Activated naive CD8-positive, alpha-beta T cell treated with anti-CD3 and anti-CD28 coated beads, Interleukin-2, amount 50 U/mL, for 24 hours (primary cell): ENCODE results near the gene VAMP8.
"Not testable (repeated sequence)": the region's sequence is repeated elsewhere in the genome, so short reads cannot be mapped to it uniquely, and the experiment has no call there.

Experiments
- ATAC-seq: fragments of 150-1000 bp; cut with Tn5 transposase; one replicate; pipeline ENCODE4 v1.10.0; 2021
- DNase-seq: peaks from one replicate; pipeline ENCODE4 v3.0.0; 2021
- H3K27ac Mint-ChIP-seq: one replicate; pipeline ENCODE4 v1.8.0; 2021; ENCODE audit warnings: mild to moderate bottlenecking, mixed read lengths
- H3K27me3 Mint-ChIP-seq: one replicate; pipeline ENCODE4 v1.8.0; 2021; ENCODE audit warnings: mixed read lengths
- H3K36me3 Mint-ChIP-seq: one replicate; pipeline ENCODE4 v1.8.0; 2021; ENCODE audit warnings: low read depth, mixed read lengths
- H3K4me1 Mint-ChIP-seq: one replicate; pipeline ENCODE4 v1.8.0; 2021; ENCODE audit warnings: mixed read lengths
- H3K4me3 Mint-ChIP-seq: one replicate; pipeline ENCODE4 v1.8.0; 2021; ENCODE audit warnings: mild to moderate bottlenecking, moderate library complexity, mixed read lengths
- H3K9me3 Mint-ChIP-seq: one replicate; pipeline ENCODE4 v1.8.0; 2021; ENCODE audit warnings: mixed read lengths

Gene VAMP8

DNA sequence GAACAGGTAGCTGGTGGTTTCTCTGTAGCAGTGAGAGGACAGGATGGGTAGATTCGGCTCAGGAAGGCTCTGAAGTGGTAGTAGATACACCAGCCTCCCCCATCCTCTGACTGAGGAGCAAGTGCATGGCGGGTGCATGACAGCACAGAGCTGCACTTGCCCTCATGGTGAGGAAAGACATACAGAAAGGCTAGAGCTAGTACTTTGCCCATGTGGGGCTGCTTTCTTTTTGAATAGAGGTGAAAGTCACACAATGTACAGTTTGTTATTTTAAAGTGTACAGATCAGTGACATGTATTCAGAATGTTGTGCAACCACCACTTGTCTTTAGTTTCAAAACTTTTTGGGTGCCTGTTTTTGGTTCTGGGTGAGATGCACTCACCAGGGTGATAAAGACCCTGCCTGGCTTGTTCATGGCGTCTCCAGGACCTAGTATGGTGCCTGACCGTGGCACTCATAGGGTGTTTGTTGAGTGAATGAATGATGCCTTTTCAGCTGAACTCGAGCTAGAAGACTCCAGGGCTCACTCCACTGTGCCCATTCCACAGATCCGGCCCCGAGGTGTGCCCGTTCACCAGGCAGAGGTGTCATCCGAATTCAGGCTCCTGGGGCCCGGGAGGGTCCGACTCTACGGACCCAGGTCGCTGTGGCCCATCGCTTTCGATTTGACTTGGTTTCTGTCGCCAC, 6.4 kb downstream of the VAMP8 start:
- no peak for DNase-seq
- peak overlapping the region; percentile 84 for H3K4me3 Mint-ChIP-seq
- peak overlapping the region; percentile 87 for H3K27ac Mint-ChIP-seq
- peak; percentile 1 for ATAC-seq
- H3K4me1 Mint-ChIP-seq = peaks cover 50% of the 10 kb centered on the region
- H3K36me3 Mint-ChIP-seq = peaks cover 9% of the 10 kb centered on the region
- H3K27me3 Mint-ChIP-seq = no peaks in the 10 kb centered on the region
- H3K9me3 Mint-ChIP-seq = no peaks in the 10 kb centered on the region

DNA sequence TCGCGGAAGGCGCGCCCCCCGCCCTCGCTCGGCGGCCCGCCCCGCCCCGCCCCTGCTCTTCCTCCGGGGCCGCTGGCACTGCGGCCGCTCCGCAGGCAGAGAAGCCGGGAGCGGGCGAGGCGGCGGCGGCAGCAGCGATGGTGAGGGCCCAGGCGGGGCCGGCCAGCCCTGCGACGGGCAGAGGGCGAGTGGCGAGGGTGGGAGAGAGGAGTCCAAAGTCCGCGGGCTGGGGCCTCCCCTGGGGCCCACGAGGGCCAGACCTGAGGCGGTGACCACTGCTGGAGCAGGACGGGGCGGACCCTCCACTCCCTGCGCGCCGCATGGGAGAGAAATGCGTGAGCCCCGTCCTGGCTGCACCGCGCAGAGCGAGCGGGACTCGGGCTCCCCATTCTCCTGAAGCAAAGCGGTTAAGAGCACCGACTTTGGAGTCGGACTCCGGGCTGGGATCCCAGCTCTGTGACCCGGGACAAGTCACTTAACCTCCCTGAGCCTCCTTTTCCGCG, 7.0 kb downstream of the VAMP8 start, which contains the start of gene VAMP5:
Gene VAMP5 (plus strand): TSS at position 78 of the 503 bp plus-strand sequence. CDS start 60 bp downstream, at position 138.
- H3K4me1 Mint-ChIP-seq = peaks cover 44% of the 10 kb centered on the region

DNA sequence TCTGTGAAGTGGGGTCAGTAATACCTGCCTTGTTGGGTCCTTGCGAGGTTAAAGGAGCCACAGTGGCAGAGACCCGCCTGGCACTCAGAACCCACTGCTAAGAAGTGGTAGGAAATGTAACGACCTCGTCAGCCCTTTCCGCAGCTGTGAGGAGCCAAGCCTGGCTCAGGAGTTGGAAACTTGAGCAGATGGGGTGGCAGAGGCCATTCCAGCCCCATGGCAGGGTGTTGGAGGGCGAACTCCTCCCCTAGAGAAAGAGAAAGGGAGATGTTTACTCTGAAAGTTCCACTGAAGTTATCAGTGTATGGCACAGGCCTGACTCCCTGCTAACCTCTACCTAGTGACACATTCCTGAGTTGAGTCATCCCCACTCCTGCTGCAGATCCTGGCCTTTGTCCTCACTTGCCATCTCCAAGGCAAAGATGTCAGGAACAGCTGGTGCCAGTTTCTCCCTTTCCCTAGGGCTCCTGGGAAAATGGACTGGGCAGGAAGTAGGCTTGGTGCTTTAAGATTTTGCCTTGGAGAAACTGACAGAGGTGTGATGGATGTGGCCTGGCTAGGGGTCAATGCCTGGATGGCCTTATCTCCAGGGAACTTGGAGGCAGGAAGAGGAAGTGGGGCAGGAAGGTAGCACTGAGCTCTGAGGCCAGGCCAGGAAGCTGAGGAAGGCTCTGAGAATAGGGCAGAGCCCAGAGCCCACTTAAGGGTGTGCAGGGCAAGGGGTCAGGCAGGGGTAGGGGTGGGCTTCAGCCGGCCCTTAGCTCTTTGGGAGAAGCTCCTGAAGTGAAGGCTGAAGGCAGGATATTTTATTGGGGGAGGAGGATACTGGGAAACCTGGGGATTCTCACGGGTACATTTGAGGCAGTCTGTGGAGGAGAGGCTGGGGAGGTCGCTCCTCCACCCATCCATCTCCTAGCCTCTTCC, 7.7 kb downstream of the VAMP8 start:
- Mint-ChIP-seq H3K4me1 (peaks cover 41% of the 10 kb centered on the region), H3K4me3 (peak overlapping the region; percentile 84)
- DNase-seq = peak; percentile 22

More for the DNA sequence above, 7.0 kb downstream of the VAMP8 start, which contains the start of gene VAMP5:
- ATAC-seq = peak; percentile 37
- Mint-ChIP-seq H3K36me3 (peaks cover 7% of the 10 kb centered on the region), H3K9me3 (no peaks in the 10 kb centered on the region), H3K4me3 (peak within 1 kb of the TSS; percentile 84), H3K27ac (peak within 1 kb of the TSS; percentile 90), H3K27me3 (no peaks in the 10 kb centered on the region)
- peak; percentile 52 for DNase-seq

DNA sequence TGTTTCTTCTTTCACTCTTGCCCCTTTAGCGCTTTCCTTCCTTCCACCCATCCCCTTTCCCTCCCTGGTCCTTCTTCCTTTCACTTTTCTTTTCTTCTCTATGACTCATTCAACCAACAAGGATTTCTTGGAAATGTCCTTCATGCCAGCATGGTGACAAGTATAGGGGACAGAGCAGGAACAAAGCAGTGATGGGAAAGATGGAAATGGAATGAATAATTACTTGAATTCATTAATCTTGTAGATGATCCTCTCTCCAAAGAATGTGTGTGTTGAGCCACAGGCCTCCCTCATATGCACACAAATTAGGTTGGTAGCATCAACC, 8.4 kb downstream of the VAMP8 start:
- ATAC-seq (no peak), DNase-seq (no peak)
- Mint-ChIP-seq H3K4me1 (peaks cover 43% of the 10 kb centered on the region), H3K9me3 (no peaks in the 10 kb centered on the region), H3K36me3 (peaks cover 7% of the 10 kb centered on the region), H3K4me3 (peak overlapping the region; percentile 84), H3K27ac (peak overlapping the region; percentile 90), H3K27me3 (no peaks in the 10 kb centered on the region)

More for the DNA sequence above, 7.7 kb downstream of the VAMP8 start:
- Mint-ChIP-seq H3K36me3 (peaks cover 7% of the 10 kb centered on the region), H3K27me3 (no peaks in the 10 kb centered on the region), H3K27ac (peak overlapping the region; percentile 90), H3K9me3 (no peaks in the 10 kb centered on the region)
- ATAC-seq = peak; percentile 78

DNA sequence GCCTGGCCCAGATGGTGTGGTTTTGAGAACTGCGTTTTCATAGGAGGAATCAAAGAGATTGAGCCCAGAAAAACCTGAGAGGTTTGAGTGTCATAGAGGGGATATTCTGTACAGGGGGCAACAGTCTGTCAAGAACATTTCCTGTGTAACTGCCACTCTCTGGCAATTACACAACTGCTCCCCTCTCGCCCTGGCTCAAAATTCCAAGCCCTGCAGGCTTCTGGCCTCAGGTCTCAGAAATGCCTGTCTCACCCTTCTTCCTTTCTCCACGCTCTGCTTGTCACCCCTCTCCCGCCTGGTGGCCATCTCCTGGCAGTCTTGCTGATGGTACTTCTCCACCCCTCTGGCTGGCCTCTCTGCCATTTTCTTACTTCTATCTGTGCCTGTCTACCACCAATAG, 10.8 kb downstream of the VAMP8 start:
- Mint-ChIP-seq H3K36me3 (peaks cover 3% of the 10 kb centered on the region), H3K4me1 (peaks cover 35% of the 10 kb centered on the region), H3K27ac (no peak overlapping the region), H3K9me3 (no peaks in the 10 kb centered on the region), H3K27me3 (no peaks in the 10 kb centered on the region), H3K4me3 (no peak overlapping the region)
- no peak for ATAC-seq
- no peak for DNase-seq

DNA sequence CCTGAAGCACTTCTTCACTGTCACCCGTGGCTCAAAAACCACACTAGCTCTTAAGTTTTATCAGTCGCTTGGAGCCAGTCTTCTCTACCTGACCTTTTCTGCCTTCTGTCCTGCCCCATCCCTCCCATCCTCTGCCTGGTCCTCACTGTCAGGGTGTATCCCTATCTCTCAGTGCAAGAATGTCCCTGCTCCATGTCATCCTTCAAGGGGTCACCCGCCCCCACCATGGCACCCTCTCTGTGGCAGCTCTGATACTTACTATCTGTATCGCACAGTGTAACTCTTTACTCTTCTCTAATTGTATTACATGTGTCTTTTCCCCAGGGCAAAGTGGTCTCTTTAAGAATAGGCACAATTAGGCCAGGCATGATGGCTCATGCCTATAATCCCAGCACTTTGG, 11.3 kb downstream of the VAMP8 start:
- DNase-seq = no peak
- H3K4me3 Mint-ChIP-seq = no peak overlapping the region
- H3K9me3 Mint-ChIP-seq = no peaks in the 10 kb centered on the region
- no peaks in the 10 kb centered on the region for H3K27me3 Mint-ChIP-seq
- H3K4me1 Mint-ChIP-seq = peaks cover 31% of the 10 kb centered on the region
- no peak overlapping the region for H3K27ac Mint-ChIP-seq
- peaks cover under 1% of the 10 kb centered on the region for H3K36me3 Mint-ChIP-seq
- no peak for ATAC-seq

DNA sequence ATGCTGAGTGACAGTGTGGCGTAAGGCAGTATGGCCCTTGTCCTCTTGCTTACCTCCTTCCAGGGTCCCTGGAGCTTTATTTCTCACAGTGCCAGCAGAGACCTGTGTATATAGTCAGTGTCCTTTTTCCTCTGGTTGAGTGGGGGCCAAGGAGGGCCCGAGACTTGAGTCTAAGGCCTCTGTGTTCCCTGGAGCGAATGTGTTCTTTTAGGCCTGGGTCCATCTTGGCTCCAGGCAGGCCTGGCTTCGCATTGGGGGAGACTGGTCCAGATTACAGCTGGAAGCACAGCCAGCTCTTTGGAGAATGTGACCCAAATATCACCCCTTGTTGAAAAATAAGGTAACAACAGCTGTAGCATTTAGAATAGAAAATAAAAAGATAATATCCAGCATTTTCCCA, 11.8 kb downstream of the VAMP8 start:
- no peak for DNase-seq
- Mint-ChIP-seq H3K27ac (no peak overlapping the region), H3K4me3 (no peak overlapping the region), H3K36me3 (no peaks in the 10 kb centered on the region), H3K9me3 (no peaks in the 10 kb centered on the region), H3K4me1 (peaks cover 30% of the 10 kb centered on the region), H3K27me3 (no peaks in the 10 kb centered on the region)
- no peak for ATAC-seq

DNA sequence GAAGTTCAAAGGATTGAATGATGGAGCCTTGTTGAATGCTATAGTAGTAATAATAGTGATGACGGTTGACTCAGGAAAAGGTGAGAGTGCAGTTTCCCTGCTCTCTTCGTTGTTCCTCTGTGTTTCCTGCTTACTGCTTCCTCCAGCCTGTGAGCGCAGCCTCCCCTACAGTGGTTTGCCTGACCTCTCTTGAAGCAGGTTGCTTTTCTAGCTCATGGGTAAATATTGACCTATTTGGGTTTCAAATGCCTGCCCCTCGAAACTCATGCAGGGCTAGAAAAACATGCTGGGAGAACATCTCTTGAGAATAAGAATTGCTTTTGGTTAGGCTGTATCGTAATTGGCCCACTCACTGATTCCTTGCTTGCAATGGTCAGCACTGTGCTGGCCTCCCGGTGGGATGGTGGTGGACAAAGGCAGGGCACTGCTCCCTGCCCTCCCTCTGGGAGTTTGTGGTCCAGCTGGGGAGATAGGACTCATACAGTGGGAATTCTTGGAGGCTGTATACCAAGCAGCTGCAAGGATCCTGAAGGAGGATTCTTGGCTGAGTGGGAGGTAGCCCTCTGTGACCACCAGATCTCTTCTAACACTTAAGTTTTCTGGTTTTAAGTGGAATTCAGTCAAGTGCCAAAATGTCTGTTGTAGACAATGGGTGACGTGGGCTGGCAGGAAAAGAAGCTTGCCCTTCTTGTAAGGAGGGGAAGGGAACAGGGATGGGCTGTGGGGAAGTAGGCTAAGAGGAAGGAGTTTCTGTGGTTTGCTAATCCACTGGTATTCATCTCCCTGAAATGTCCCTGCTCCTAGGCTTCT, 12.8 kb downstream of the VAMP8 start:
- no peak for ATAC-seq
- no peaks in the 10 kb centered on the region for H3K27me3 Mint-ChIP-seq
- no peaks in the 10 kb centered on the region for H3K9me3 Mint-ChIP-seq
- H3K36me3 Mint-ChIP-seq = no peaks in the 10 kb centered on the region
- no peak overlapping the region for H3K4me3 Mint-ChIP-seq
- DNase-seq = no peak
- no peak overlapping the region for H3K27ac Mint-ChIP-seq
- peaks cover 36% of the 10 kb centered on the region for H3K4me1 Mint-ChIP-seq

DNA sequence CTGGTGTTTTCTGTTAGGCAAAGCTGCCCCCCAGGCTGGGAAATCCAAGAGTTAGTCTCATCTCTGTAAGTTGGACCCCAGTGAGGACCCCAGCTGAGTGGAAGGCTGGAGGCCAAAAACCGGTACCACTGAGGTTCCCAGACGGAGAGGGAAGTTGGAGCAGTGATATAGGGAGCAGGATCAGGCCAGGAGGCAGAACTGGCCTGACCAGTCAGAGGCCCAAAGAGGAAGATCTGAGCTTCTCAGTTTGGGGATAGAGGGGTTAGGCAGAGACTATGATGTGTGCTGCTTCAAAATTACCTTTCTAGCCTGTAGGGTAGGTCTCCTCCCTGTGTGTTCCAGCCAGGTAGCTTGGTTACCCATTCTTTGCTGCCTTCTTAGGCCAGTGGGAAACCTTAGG, 13.6 kb downstream of the VAMP8 start:
- Mint-ChIP-seq H3K36me3 (peaks cover 5% of the 10 kb centered on the region), H3K9me3 (no peaks in the 10 kb centered on the region), H3K4me1 (peaks cover 36% of the 10 kb centered on the region), H3K27ac (no peak overlapping the region), H3K4me3 (no peak overlapping the region), H3K27me3 (no peaks in the 10 kb centered on the region)
- DNase-seq (no peak), ATAC-seq (no peak)

DNA sequence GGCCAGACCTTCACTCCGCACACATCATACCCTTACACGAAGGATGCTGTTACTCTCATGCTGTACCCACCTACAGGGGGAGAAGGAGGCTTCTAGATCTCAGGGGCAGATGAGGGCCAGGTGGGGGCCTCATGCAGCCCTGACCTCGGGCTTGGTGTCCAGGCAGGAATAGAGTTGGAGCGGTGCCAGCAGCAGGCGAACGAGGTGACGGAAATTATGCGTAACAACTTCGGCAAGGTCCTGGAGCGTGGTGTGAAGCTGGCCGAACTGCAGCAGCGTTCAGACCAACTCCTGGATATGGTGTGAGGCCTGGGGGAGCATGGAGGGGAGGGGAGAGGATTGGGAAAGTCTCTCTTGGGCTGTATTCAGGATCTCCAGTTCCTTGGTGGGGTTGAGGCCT, 14.2 kb downstream of the VAMP8 start:
- DNase-seq (no peak), ATAC-seq (no peak)
- H3K27me3 Mint-ChIP-seq = no peaks in the 10 kb centered on the region
- H3K4me3 Mint-ChIP-seq = no peak overlapping the region
- H3K4me1 Mint-ChIP-seq = peaks cover 40% of the 10 kb centered on the region
- H3K9me3 Mint-ChIP-seq = no peaks in the 10 kb centered on the region
- H3K27ac Mint-ChIP-seq = no peak overlapping the region
- peaks cover 5% of the 10 kb centered on the region for H3K36me3 Mint-ChIP-seq

DNA sequence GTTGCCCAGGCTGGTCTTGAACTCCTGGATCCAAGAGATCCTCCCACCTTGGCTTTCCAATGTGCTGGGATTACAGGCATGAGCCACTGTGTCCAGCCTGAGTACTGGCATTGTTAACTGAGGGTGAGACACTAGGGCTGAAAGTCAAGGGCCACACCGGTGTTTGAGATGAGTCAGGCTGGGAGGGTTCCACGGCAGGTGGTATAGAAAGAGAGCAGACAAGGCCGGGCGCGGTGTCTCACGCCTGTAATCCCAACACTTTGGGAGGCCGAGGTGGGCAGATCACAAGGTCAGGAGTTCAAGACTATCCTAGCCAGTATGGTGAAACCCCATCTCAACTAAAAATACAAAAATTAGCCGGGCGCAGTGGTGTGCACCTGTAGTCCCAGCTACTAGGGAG, 14.9 kb downstream of the VAMP8 start:
- not testable (repeated sequence) for ATAC-seq, H3K27me3 Mint-ChIP-seq, H3K27ac Mint-ChIP-seq, DNase-seq, H3K4me3 Mint-ChIP-seq, H3K9me3 Mint-ChIP-seq, H3K36me3 Mint-ChIP-seq
- peaks cover 46% of the 10 kb centered on the region for H3K4me1 Mint-ChIP-seq

DNA sequence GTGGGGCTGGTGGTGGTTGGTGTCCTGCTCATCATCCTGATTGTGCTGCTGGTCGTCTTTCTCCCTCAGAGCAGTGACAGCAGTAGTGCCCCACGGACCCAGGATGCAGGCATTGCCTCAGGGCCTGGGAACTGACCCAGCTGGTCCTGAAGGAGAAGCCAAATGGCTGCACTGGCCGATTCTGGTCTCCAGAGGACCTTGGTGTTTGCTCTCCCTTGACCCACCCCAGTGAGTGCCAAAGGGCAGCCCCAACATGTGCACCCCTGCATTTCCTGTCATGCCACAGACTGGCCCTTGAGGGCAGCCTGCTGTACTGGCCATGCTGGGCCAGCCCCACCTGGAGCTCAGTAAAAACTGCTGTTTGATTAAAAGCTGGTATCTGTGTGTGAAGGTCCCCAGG, 15.6 kb downstream of the VAMP8 start:
- ATAC-seq = no peak
- Mint-ChIP-seq H3K27me3 (no peaks in the 10 kb centered on the region), H3K4me1 (peaks cover 42% of the 10 kb centered on the region), H3K9me3 (no peaks in the 10 kb centered on the region), H3K4me3 (no peak overlapping the region), H3K36me3 (peaks cover 6% of the 10 kb centered on the region), H3K27ac (no peak overlapping the region)
- DNase-seq = no peak

DNA sequence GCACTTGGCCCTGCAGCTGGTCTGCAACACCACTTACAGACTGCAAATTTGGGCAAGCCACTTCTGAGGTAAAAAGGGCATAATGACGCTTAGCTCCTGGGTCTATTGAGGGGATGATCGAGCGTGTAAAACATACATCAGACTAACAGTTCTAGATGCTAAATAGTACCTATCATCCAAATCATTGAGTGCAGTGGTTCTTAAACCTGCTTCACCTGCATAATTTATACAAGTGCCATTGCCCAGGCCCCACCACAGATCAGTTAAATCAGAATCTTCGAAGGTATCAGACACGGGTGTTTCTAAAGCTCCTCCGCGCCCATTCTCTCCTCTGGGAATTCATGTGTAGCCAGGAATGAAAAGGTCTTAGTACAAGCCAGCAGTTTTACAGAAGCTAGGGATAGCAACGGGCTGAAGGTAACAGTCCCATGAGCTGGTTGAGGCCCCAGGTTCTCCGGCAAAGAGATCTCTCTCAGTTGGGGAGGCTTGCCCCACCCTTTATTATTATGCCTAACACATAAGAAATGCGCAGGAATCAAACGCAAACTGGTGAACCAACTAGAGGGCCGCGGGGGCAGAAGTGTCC, 17.4 kb downstream of the VAMP8 start:
- Mint-ChIP-seq H3K27me3 (no peaks in the 10 kb centered on the region), H3K4me1 (peaks cover 42% of the 10 kb centered on the region), H3K27ac (peak overlapping the region; percentile 96), H3K9me3 (no peaks in the 10 kb centered on the region), H3K4me3 (peak overlapping the region; percentile 100), H3K36me3 (peaks cover 8% of the 10 kb centered on the region)
- DNase-seq (no peak), ATAC-seq (no peak)
